ENCODE results near the gene CRBN.

DNA sequence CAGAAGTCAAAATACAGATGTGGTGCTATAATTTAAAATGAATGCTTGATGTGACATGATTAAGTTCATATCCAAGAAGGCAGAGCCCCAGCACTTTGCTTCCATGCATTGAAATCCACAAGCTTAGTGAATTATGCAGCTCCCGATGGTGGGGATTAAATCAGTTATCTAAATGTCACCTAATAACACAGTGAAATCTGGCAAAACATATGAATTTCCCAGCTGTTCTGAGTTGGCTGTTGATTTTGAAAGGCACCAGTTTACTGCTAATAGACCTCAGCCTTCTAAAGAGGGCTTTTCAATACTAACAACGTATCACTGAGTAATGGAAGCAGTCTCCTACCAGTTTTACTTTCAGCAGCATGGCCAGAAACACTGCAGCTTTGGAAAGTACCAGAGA, 19.8 kb upstream of the CRBN start:
- TF ChIP-seq, protein P1, sequence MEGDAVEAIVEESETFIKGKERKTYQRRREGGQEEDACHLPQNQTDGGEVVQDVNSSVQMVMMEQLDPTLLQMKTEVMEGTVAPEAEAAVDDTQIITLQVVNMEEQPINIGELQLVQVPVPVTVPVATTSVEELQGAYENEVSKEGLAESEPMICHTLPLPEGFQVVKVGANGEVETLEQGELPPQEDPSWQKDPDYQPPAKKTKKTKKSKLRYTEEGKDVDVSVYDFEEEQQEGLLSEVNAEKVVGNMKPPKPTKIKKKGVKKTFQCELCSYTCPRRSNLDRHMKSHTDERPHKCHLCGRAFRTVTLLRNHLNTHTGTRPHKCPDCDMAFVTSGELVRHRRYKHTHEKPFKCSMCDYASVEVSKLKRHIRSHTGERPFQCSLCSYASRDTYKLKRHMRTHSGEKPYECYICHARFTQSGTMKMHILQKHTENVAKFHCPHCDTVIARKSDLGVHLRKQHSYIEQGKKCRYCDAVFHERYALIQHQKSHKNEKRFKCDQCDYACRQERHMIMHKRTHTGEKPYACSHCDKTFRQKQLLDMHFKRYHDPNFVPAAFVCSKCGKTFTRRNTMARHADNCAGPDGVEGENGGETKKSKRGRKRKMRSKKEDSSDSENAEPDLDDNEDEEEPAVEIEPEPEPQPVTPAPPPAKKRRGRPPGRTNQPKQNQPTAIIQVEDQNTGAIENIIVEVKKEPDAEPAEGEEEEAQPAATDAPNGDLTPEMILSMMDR (IDR thresholded peaks at IDR 0.05; ENCODE audit: low read length): no peak
- TF ChIP-seq EZH2phosphoT487 (IDR thresholded peaks at IDR 0.05; ENCODE audit: low read length): no peak

Data from MM.1S (cell line).